Glomerular visceral epithelial cell (primary cell): ENCODE data around the gene OR5C1.
"Not testable (repeated sequence)": the region's sequence is repeated elsewhere in the genome, so short reads cannot be mapped to it uniquely, and the experiment has no call there.

Source experiments
- DNase-seq: peaks from one replicate; pipeline ENCODE4 v3.0.0-alpha.2; 2016; ENCODE audit errors: extremely low spot score

Gene OR5C1

GRCh38 chr9:122788831-122789230, at the start of gene OR5C1:
Gene OR5C1 (plus strand): TSS chr9:122788933. CDS start chr9:122788933, 0 bp downstream.
- no peak for DNase-seq

GRCh38 chr9:122742003-122742402, 46.7 kb upstream of the OR5C1 start, which contains the start of gene OR1L6:
Gene OR1L6 (plus strand): TSS chr9:122742303. CDS start chr9:122749848, 7,545 bp downstream.
- no peak for DNase-seq

DNA sequence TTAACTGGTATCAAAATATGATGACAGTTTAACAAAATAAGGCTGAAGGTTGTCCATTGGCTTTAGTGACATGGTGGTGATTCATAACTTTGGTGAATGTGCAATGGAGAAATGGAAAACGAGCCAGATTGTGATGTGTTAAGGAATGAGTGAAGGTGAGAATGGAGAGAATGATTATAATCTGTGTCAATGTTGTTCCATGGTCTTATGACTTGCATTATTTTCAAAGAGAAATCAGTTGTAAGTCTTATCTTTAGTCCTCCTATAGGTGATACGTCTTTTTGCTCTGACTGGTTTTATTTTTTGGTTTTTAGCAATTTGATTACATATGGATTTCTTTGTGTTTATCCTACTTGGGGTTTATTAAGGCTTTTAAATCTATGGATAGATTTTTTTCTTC, 33.9 kb upstream of the OR5C1 start:
- DNase-seq: no peak

GRCh38 chr9:122767817-122768216, 20.9 kb upstream of the OR5C1 start:
- DNase-seq: peak; percentile 34

GRCh38 chr9:122777052-122777451, 11.7 kb upstream of the OR5C1 start:
- no peak for DNase-seq

- peak; percentile 81 for DNase-seq
Measured at GRCh38 chr9:122777935-122778627, 10.7 kb upstream of the OR5C1 start.

DNA sequence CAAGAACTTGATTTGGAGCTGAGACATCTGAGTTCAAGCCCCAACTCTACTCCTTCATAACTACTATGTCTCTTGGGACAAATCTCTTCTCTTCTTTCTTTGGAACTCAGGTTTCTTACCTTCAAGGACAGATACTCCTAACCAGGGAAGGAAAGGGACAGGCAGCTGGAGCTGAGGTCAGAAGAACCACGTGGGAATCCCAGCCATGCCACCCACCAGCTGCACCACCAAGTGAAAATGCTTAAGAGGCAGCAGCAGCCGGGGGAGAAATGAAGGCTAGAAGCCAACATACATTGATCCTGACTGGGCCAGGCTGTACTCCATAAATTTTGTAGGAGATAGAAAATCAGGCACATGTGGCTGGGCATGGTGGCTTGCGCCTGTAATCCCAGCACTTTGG, 9.6 kb upstream of the OR5C1 start:
- no peak for DNase-seq

DNA sequence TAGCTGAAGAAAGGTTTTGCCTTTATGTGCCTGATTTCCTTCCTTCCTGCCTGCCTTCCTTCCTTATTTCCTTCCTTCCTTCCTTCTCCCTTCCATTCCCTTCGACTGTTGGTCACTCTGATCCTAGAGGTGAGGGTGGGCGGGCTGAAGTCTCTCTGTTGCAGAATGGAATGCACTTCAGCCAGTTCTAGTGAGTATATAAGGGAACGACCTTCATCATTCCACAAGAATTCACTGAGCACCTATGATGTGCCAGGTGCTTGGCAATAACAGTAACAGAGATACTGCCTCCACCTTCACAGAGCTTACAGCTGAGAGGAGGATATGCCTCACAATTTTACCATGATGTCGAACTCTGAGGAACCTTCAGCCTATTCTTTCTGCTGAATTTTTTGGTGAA, 8.7 kb upstream of the OR5C1 start:
- DNase-seq: no peak

GRCh38 chr9:122781671-122782070, 7.1 kb upstream of the OR5C1 start:
- no peak for DNase-seq

GRCh38 chr9:122785269-122785668, 3.5 kb upstream of the OR5C1 start:
- DNase-seq: no peak

- DNase-seq: no peak
Measured at GRCh38 chr9:122786338-122786737, 2.4 kb upstream of the OR5C1 start.

DNA sequence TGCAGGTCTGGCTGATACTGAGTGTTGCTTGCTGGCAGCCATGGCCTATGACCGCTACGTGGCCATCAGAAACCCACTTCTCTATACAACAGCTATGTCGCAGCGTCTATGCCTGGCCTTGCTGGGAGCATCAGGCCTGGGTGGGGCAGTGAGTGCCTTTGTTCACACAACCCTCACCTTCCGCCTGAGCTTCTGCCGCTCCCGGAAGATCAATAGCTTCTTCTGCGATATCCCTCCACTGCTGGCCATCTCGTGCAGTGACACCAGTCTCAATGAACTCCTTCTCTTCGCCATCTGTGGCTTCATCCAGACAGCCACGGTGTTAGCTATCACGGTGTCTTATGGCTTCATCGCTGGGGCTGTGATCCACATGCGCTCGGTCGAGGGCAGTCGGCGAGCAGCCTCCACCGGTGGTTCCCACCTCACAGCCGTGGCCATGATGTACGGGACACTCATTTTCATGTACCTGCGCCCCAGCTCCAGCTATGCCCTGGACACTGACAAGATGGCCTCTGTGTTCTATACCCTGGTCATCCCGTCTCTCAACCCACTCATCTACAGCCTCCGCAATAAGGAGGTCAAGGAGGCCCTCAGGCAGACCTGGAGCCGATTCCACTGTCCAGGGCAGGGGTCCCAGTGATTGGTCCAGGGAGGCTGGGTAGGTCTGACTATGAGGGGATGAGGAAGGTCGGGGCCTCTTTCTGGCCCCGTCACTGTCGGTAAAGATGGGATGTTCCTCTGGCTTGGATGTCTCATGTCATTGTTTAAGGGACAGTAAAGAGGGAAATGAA, 718 bp downstream of the OR5C1 start:
- DNase-seq: no peak

GRCh38 chr9:122791872-122792669, 3.3 kb downstream of the OR5C1 start:
- no peak for DNase-seq

- peak; percentile 40 for DNase-seq
Measured at GRCh38 chr9:122797316-122798063, 8.8 kb downstream of the OR5C1 start.

GRCh38 chr9:122800066-122801060, 11.6 kb downstream of the OR5C1 start, which contains the start of gene OR1K1:
Gene OR1K1 (plus strand): TSS chr9:122800123. CDS start chr9:122800123, 0 bp downstream.
- no peak for DNase-seq

- no peak for DNase-seq
Measured at GRCh38 chr9:122806661-122807060, 17.9 kb downstream of the OR5C1 start.

GRCh38 chr9:122807271-122807900, 18.7 kb downstream of the OR5C1 start:
- DNase-seq: no peak

DNA sequence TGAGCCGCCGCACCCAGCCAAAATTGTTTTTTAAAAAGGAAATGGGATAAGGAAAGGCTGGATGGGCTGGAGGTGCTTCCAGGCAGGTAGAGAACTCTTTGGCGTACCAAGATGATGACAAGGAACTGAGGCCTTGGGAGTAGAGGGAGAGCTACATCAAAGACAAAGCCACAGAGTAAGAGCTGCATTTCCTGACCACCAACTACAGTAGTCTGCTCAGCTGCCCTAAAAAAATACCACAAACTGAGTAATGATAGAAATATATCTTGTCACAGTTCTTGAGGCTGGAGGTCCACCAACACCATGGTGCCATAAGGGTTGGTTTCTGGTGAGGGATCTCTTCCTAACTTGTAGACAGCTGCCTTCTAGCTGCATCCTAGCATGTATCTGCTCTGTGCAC, 19.4 kb downstream of the OR5C1 start:
- DNase-seq: no peak

DNA sequence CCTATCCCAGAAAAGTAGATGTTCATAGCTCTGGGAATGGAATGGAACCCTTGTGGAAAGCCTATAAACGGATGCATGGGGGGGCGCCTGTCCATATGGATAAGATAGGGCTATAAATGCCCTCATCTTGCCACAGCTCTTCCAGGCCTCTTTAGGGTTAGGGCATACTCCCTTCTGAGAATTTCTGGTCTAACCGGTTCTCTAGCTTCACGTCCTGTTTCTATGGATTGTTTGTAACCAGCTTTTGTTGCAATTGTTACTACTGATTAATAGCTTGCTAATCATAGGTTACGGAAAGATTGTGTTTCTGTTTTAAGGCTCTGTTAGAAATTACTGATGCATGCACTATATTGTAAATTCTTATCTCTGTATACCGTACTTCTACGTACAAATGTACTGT, 20.5 kb downstream of the OR5C1 start:
- not testable (repeated sequence) for DNase-seq
